ENCODE results near the gene FAM131B. TPM values are rescaled to one million over a fixed set of nuclear protein-coding genes. Genes with fewer than 3 reads are reported as not detected.

Gene FAM131B
- total RNA-seq, 2 experiments from 2014 or later = 1.5 to 1.7 TPM

- CTCF ChIA-PET = interaction anchor here (0.7 to 1.5 kb wide), 3 partner anchors 11 to 1582 kb away, joined by 3 read pairs; no protein-coding TSS in a partner anchor
- Mint-ChIP-seq H3K4me1 (ENCODE audit: low read depth) (peaks cover 4% of the 10 kb centered on the region), H3K27me3 (ENCODE audit: low read depth) (peaks cover 21% of the 10 kb centered on the region), H3K4me3 (peak overlapping the region; percentile 52), H3K36me3 (ENCODE audit: low read depth) (no peaks in the 10 kb centered on the region), H3K9me3 (no peaks in the 10 kb centered on the region), H3K27ac (no peak overlapping the region)
- DNase-seq = no peak
- intact Hi-C loops (cut with micrococcal nuclease) = no loop called here
These were observed 1.5 kb downstream of the FAM131B start for GRCh38 chr7:143360788-143361551.

DNA sequence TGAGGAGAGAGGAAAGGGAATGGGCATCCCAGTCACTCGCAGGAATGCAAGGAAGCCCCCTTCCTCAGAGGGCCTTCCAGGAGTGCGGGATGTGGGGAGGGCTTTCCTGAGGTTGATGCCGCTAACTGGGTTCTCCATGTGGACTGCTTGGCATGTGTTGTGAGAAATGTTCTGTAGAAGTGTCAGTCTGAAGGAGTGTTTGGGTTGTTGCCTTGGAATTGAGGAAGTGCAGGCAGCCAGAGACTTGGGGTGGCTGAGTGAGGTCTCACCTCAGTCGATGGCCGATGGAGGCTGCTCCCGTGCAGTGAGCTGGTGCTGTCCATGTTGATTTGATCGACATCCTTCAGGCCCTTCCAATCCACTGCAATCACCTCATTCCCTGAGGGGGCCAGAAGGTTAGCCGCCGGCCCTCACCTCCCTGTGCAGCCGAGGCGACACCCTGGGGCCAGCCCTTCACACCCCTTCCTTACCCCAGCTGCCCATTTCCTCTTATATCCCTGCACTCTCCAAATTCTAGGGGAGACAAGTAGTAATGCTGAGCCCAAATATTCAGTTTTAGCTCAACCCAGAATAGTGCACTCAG, 2.7 kb downstream of the FAM131B start:
- Mint-ChIP-seq H3K4me3 (no peak overlapping the region), H3K27ac (no peak overlapping the region), H3K9me3 (no peaks in the 10 kb centered on the region), H3K4me1 (ENCODE audit: low read depth) (peaks cover 4% of the 10 kb centered on the region), H3K36me3 (ENCODE audit: low read depth) (no peaks in the 10 kb centered on the region), H3K27me3 (ENCODE audit: low read depth) (peaks cover 21% of the 10 kb centered on the region)
- intact Hi-C loops (cut with micrococcal nuclease) = no loop called here
- CTCF ChIA-PET = no interaction called here
- no peak for DNase-seq

- Mint-ChIP-seq H3K27ac (no peak overlapping the region), H3K4me1 (ENCODE audit: low read depth) (peaks cover 4% of the 10 kb centered on the region), H3K4me3 (no peak overlapping the region), H3K27me3 (ENCODE audit: low read depth) (peaks cover 12% of the 10 kb centered on the region), H3K36me3 (ENCODE audit: low read depth) (no peaks in the 10 kb centered on the region), H3K9me3 (no peaks in the 10 kb centered on the region)
- DNase-seq = no peak
- intact Hi-C loops (cut with micrococcal nuclease) = no loop called here
- CTCF ChIA-PET = no interaction called here
These were observed 3.9 kb downstream of the FAM131B start for GRCh38 chr7:143358626-143359025.

GRCh38 chr7:143356414-143357050, 6.0 kb downstream of the FAM131B start:
- Mint-ChIP-seq H3K27me3 (ENCODE audit: low read depth) (peaks cover 5% of the 10 kb centered on the region), H3K9me3 (no peaks in the 10 kb centered on the region)
- CTCF ChIA-PET = interaction anchor here (1.1 to 1.8 kb wide), 4 partner anchors 11 to 116 kb away, joined by 3 to 6 read pairs (median 4); no protein-coding TSS in a partner anchor

GRCh38 chr7:143355450-143356385, 6.8 kb downstream of the FAM131B start:
- Mint-ChIP-seq H3K27me3 (ENCODE audit: low read depth) (peaks cover 2% of the 10 kb centered on the region), H3K27ac (no peak overlapping the region), H3K36me3 (ENCODE audit: low read depth) (no peaks in the 10 kb centered on the region), H3K4me1 (ENCODE audit: low read depth) (no peaks in the 10 kb centered on the region), H3K9me3 (no peaks in the 10 kb centered on the region), H3K4me3 (no peak overlapping the region)
- CTCF ChIA-PET = interaction anchor here (0.7 to 1.8 kb wide), 6 partner anchors 10 to 115 kb away, joined by 3 to 6 read pairs (median 4); no protein-coding TSS in a partner anchor
- no peak for DNase-seq
- intact Hi-C loops (cut with micrococcal nuclease) = no loop called here

More at GRCh38 chr7:143356414-143357050, 6.0 kb downstream of the FAM131B start:
- no peak overlapping the region for H3K27ac Mint-ChIP-seq
- no peaks in the 10 kb centered on the region for H3K36me3 Mint-ChIP-seq (ENCODE audit: low read depth)
- H3K4me1 Mint-ChIP-seq (ENCODE audit: low read depth) = no peaks in the 10 kb centered on the region
- intact Hi-C loops (cut with micrococcal nuclease) = no loop called here
- no peak for DNase-seq
- H3K4me3 Mint-ChIP-seq = no peak overlapping the region

DNA sequence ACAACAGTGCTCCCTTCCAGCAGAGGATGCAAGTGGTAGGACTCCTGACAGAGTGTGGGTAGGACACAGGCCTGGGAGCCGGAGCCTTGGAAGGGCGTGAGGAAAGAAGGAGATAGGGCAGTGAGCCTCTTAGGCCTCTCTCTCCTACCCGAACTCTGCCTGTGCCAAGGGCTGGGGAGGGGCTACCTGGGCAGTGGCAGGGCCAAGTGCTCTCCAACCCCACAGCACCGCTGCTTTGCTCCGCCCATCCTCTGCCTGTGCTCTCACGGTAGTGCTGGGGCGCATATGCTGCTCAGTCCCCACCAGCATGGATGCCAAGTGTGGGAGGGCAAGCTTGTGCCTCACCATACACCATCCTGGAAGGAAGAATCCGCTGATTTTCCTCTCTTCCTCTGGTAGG, 7.5 kb downstream of the FAM131B start:
- Mint-ChIP-seq H3K9me3 (no peaks in the 10 kb centered on the region), H3K36me3 (ENCODE audit: low read depth) (no peaks in the 10 kb centered on the region), H3K4me3 (no peak overlapping the region), H3K27ac (no peak overlapping the region), H3K4me1 (ENCODE audit: low read depth) (no peaks in the 10 kb centered on the region), H3K27me3 (ENCODE audit: low read depth) (no peaks in the 10 kb centered on the region)
- DNase-seq = no peak
- CTCF ChIA-PET = interaction anchor here (1.1 to 1.8 kb wide), 2 partner anchors 10 to 114 kb away, joined by 4 to 6 read pairs; no protein-coding TSS in a partner anchor
- intact Hi-C loops (cut with micrococcal nuclease) = no loop called here

DNA sequence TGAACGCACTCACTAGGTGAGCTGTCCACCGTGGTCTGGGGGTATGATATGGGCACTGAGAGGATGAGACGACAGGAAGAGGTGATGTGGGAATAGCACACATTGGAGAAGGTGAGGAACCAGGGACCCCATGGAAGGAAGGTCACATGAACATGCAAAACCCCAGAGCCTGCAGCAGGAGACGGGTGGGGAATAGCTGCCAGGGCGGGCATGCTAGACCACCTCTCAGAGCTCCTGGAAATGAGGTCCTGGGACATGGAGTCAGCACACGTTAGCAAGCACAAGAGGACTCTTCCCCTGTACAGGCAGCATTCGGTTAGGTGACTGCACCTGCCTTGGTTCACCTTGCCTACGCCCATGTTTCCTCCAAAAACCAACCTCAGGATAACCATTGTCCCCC, 8.1 kb downstream of the FAM131B start:
- H3K27me3 Mint-ChIP-seq (ENCODE audit: low read depth) = no peaks in the 10 kb centered on the region
- H3K9me3 Mint-ChIP-seq = no peaks in the 10 kb centered on the region
- CTCF ChIA-PET = interaction anchor here (1.1 to 1.2 kb wide), 2 partner anchors 55 to 114 kb away, joined by 3 to 4 read pairs; no protein-coding TSS in a partner anchor
- H3K4me1 Mint-ChIP-seq (ENCODE audit: low read depth) = no peaks in the 10 kb centered on the region
- no peak for DNase-seq
- H3K36me3 Mint-ChIP-seq (ENCODE audit: low read depth) = no peaks in the 10 kb centered on the region
- no peak overlapping the region for H3K27ac Mint-ChIP-seq
- intact Hi-C loops (cut with micrococcal nuclease) = no loop called here
- no peak overlapping the region for H3K4me3 Mint-ChIP-seq

DNA sequence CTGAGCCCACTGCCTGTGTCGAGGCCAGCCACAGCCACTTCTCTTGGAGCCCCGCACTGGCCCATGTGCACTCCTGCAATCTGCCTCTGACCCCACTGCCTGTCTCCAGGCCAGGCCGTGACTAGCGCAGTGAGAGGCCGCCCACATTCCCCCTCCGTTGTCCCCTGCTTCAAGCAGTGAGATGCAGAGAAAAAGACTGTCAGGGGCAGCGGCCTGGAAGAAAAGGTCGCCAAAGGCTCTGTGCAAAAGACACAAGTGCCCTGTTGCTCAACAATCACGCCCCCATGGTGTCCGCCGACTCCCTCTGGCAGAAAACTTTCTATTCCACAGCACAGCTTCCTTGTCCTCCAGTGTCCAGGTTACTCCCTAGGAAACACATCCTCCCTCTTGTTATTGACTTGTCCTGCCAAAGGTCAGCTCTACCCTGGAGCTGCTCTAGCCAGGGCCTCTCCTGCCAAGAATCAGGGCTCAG, 9.9 kb downstream of the FAM131B start:
- Mint-ChIP-seq H3K4me3 (no peak overlapping the region), H3K27me3 (ENCODE audit: low read depth) (no peaks in the 10 kb centered on the region), H3K36me3 (ENCODE audit: low read depth) (no peaks in the 10 kb centered on the region), H3K27ac (no peak overlapping the region), H3K4me1 (ENCODE audit: low read depth) (no peaks in the 10 kb centered on the region), H3K9me3 (no peaks in the 10 kb centered on the region)
- intact Hi-C loops (cut with micrococcal nuclease) = no loop called here
- DNase-seq = no peak
- CTCF ChIA-PET = no interaction called here

GRCh38 chr7:143351574-143351973, 10.9 kb downstream of the FAM131B start:
- intact Hi-C loops (cut with micrococcal nuclease) = no loop called here
- DNase-seq = no peak
- CTCF ChIA-PET = no interaction called here
- peaks cover 2% of the 10 kb centered on the region for H3K27me3 Mint-ChIP-seq (ENCODE audit: low read depth)
- no peaks in the 10 kb centered on the region for H3K4me1 Mint-ChIP-seq (ENCODE audit: low read depth)
- H3K27ac Mint-ChIP-seq = no peak overlapping the region
- no peak overlapping the region for H3K4me3 Mint-ChIP-seq
- no peaks in the 10 kb centered on the region for H3K9me3 Mint-ChIP-seq
- H3K36me3 Mint-ChIP-seq (ENCODE audit: low read depth) = no peaks in the 10 kb centered on the region

DNA sequence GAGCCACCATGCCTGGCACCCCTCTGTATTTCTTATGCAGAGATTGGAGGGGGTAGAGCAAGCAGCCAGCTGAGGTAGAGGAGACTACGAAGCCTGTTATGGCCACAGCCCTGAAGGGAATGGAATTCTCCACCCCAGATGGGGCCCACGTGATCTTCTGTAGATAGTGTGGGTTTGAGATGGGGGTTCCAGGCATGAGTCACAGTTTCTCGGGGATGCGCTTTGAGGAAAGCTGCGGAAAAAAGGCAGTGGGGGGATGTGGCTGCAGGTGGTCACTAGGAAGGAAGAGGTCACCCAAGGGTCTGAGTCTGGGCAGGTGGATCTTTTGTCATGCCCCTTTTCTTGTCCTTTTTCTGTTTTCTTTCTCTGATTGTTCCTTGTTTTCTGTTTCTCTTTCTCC, 11.5 kb downstream of the FAM131B start:
- Mint-ChIP-seq H3K27me3 (ENCODE audit: low read depth) (peaks cover 2% of the 10 kb centered on the region), H3K4me1 (ENCODE audit: low read depth) (no peaks in the 10 kb centered on the region), H3K4me3 (no peak overlapping the region), H3K9me3 (no peaks in the 10 kb centered on the region), H3K27ac (no peak overlapping the region), H3K36me3 (ENCODE audit: low read depth) (no peaks in the 10 kb centered on the region)
- CTCF ChIA-PET = no interaction called here
- intact Hi-C loops (cut with micrococcal nuclease) = no loop called here
- no peak for DNase-seq

DNA sequence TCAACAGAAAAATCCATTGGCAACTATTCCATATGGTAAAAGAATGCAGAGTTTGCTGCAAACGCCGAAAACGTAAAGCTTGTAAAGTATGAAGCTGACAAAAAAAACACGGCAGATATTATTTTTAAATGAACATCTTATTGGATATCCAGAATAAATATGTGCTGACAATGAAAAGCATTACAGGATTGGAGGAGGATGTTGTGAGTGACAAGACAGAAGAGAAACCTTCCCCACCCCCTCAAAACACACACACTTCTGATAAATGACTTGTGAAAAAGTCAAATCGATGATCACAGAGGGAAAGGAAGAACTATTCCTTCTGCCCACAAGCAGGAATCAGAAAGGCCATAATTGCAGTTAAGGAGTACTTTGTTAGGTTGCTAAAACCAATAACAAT, 14.6 kb downstream of the FAM131B start:
- no peaks in the 10 kb centered on the region for H3K36me3 Mint-ChIP-seq (ENCODE audit: low read depth)

More for the DNA sequence above, 14.6 kb downstream of the FAM131B start:
- CTCF ChIA-PET = interaction anchor here (0.8 to 1.9 kb wide), 2 partner anchors 12 to 107 kb away, joined by 3 to 7 read pairs; no protein-coding TSS in a partner anchor
- H3K9me3 Mint-ChIP-seq = no peaks in the 10 kb centered on the region
- H3K4me3 Mint-ChIP-seq = no peak overlapping the region
- H3K4me1 Mint-ChIP-seq (ENCODE audit: low read depth) = peaks cover 8% of the 10 kb centered on the region
- H3K27me3 Mint-ChIP-seq (ENCODE audit: low read depth) = peaks cover 2% of the 10 kb centered on the region
- no peak overlapping the region for H3K27ac Mint-ChIP-seq
- DNase-seq = no peak
- intact Hi-C loops (cut with micrococcal nuclease) = loop anchor here (2.0 kb wide), 1 partner anchor 15 kb away; no protein-coding TSS in a partner anchor
